Stimulated activated CD8-positive, alpha-beta memory T cell treated with anti-CD3 and anti-CD28 coated beads, Interleukin-15, amount 100 ng/mL, for 48 hours (primary cell): ENCODE results near the gene BRAT1.
A peak's percentile ranks its signal among the peaks of the same experiment; 100 is the strongest.

Experiments used
- DNase-seq, 2 donors: peaks; one replicate each; pipeline ENCODE4 v3.0.0-alpha.2; 2020; ENCODE audit warnings: low read depth in 2 of 2

The BRAT1 gene

GRCh38 chr7:2523461-2523936 lies 31.8 kb downstream of the BRAT1 start:
- DNase-seq, result no peak

DNA sequence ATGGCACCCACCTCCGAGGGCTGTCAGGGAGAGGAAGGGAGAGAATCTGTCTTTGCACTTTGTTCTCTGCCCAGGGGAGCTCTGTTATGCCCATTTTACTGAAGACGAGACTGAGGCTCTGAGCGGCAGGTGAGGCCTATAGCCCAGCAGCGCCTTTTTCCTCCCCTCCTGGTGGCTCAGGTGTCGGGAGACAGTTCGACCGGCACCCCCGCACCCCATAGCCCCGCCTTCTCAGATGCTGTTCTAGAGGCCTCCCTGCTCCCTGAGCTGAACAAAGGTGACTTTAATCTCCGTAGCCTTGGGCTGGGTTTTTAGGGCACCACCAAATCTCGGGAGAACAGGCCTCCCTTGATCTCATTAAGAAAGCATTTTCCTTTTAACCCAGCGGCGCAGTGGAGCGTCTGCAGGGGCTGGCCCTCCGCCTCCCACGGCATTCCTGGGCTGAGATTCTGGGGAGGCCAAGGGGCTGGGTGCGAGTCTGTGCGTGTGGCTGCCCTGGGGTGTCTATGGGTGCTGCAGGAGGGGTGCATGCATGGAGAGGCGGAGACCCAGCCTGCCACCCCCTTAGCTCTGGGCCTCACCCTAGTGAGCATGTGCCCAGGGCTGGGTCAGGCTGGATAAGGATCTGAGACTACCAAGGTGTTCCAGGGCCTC lies 32.4 kb downstream of the BRAT1 start:
- no peak for DNase-seq

GRCh38 chr7:2521952-2522591 lies 33.3 kb downstream of the BRAT1 start:
- peak in 1 of 2 donors; percentile 76 for DNase-seq

GRCh38 chr7:2521341-2521745 lies 34.0 kb downstream of the BRAT1 start:
- DNase-seq, result no peak

DNA sequence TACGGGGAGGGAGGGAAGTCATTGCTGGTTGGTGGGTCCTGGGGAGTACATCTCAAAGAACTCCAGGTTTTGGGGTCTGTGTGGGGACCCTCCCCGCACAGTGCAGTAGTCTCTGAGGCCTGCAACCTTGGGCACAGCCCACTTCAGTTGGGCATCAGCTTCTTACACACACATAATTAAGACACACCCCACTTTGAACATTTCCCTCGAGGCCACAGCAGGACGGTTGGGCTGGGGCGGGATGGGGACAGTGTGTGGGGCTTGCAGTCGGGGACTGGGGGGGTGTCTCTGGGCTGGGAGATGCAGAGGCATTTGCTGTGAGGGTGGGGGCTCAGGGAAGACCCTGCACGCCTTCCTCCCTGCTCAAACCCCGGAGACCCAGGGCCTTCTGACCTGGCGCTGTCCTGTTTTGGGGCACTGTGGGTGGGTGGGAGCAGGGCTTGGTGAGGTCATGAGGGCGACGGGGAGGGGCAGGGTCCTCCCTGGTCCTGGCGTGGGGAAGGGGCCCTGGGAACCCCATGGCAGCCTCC lies 34.5 kb downstream of the BRAT1 start:
- no peak for DNase-seq

DNA sequence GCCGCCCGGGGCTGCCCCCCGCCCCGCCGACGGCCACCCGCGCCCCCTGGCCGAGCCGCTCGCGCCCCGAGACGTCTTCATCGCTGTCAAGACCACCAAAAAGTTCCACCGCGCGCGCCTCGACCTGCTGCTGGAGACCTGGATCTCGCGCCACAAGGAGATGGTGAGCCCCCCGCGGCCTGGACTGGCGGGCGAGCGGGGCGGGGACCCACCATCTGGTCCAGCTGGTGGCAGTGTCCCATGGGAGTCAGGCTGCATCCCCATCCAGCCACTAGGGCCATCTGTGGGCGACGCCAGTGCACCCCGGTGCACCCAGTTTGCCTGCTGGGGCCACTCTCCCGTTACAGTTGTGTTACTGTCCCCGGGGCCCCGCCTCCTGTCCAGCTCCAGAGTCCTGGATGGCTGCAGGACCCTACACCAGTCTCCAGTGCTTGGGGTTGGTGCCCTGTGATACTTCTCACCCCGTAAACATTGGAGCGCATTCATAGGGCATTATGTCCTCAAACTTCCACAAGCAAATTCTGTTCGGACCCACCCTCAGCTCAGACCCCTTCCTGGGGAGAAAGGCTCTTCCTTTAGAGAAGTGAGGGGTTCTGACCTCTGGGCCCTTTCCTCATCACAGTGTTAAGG lies 35.1 kb downstream of the BRAT1 start:
- no peak for DNase-seq

DNA sequence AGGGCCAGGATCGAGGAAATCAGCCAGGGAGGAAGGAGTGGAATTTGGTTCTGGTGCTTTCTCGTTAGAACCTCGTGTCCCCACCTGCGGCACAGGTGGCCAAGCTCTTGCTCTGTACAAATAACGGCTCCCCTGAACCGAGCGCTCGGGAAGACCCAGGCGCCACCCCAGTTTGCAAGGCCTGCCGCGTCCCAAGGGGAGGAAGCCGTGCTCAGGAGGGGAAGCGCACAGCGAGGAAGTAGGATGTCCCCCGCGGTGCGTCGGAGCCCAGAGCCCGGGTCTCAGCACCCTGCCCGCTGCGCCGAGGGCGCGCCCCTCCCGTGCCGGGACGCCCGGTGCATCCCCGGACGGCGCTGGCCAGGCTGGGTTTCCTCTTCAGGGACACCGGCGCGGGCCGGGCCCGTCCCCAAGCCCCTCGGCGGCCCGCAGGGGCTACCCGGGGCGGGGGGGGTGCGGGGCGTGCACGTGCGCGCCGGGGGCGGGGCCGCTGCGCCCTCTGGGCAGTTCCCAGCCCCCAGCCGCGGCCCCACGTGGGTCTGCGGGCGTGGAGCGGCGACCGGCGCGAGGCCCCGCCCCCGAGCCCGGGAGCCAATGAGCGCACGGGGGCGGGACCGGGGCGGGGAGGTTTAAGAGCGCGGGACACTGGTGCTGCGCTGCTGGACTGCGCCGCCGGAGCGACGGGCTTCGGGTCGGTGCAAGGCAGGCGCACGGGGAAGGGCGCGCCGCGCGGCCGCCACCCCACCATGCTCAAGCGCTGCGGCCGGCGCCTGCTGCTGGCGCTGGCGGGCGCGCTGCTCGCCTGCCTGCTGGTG lies 36.0 kb downstream of the BRAT1 start, which contains the start of gene LFNG:
Gene LFNG (plus strand): TSS at position 656 of the 812 bp plus-strand sequence. CDS start 88 bp downstream, at position 744.
- peak; percentile 82 to 84 for DNase-seq

DNA sequence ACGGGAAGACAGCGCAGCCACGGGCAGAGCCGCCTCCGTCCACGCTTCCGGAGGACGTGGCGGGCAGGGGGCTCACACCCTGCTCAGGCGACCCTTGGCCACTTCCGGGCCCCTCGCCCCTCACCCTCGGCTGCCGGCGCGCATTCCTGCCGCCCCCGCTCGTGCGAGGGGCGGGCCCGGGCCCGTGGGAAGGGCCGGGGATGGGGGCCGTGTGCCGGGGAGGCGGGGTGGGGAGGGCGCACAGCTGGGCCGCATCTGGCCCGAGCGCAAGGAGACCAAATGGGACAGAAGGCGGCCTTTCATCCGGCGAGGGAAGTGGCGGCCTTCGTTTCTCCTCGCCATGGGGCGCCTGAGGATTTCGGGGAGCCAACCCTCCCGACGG lies 36.6 kb downstream of the BRAT1 start:
- DNase-seq, result no peak

DNA sequence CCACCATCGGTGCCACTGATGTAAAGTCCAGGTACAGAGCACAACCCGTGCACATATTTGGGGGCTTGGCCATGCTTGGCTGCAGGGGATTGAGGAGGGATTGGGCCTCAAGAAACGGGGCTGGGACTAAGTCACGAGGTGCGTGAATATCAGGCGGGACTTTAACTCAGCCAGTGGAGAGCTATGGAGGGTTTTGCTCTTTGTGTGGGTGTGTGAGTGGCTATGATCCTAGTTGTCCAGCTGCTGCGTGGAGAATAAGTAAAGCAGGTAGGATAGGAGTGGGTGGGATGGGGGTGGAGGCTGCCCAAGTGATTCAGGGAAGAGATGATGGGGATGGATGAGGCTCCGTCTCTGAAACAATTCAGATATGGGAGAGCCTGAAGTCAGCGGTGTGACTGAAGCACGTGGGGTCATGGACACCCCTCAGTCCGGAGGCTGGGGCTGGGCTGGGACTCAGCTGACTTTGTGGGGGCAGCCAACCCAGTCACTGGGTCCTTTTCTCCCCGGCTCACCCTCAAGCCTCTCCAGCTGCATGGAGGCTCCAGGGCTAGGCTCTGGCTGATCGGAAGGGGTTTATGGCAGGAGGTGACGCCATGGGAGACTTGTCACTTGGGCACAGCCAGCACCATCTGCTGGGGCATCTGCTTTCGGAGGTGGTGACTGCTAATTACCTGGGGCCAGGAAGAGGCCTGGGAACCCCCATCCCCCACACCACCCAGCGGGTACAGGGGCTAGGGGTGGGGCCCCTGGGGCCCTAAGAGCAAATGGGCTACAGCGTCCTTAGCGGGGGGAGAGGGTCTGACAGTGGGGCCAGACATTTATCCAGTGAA lies 37.4 kb downstream of the BRAT1 start:
- no peak for DNase-seq

GRCh38 chr7:2517026-2517425 lies 38.3 kb downstream of the BRAT1 start:
- no peak for DNase-seq

DNA sequence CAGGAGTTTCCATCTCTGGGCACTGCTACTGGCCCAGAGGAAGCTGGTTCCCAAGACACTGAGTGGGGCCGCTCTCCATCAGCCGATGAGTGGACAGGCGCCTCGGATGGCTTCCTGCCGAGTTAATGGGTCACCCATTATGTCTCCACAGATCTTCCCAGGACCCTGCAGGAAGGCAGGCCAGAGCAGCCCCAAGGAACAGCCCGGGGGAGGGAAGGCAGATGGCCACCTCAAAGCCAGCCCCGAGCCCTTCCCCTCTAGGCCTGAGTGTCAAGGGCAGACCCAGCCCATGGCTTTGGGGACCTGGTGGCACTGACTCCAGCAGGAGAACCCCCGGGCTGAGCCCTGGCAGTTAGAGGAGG lies 39.1 kb downstream of the BRAT1 start:
- DNase-seq, result no peak

DNA sequence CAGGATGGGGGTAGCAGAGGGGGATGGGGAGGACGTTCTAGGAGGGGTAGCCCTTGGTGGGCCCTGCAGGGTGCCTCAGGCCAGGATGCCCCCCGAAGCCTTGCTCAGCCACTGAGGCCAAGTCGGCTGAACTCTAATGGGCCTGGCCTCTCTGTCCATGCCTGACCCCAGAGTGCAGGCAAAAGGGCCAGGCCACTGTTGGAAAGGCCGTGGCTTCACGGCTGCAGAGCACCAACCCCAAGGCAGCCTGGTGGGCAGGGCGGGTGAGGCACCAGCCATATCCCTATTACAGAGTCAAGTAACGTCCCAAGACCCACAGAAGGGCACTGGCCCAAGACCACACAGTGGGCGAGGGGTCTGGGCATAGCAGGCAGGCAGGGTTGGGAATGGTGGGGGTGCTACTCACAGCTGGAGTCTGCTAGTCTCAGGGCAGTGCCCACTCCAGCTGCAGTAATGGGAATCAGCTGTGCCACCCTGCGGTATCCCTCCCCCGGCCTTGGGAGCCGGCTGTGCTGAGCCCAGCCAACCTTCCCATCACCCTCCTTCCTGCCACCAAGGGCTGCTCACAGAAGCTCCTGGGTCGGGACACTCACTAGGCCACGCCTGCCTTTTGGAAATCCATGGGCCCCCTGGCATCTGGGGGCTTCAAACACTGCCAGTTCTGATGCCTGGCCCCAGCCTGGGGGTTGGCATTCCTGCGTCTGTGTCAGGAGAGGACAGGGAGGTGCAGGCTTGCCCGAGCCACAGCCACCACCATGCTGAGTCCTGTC lies 39.7 kb downstream of the BRAT1 start:
- DNase-seq, result no peak

GRCh38 chr7:2514473-2515423 lies 40.6 kb downstream of the BRAT1 start:
- DNase-seq, result no peak

- no peak for DNase-seq
These were observed 41.6 kb downstream of the BRAT1 start for GRCh38 chr7:2513702-2514101.

GRCh38 chr7:2512713-2513112 lies 42.6 kb downstream of the BRAT1 start:
- no peak for DNase-seq

DNA sequence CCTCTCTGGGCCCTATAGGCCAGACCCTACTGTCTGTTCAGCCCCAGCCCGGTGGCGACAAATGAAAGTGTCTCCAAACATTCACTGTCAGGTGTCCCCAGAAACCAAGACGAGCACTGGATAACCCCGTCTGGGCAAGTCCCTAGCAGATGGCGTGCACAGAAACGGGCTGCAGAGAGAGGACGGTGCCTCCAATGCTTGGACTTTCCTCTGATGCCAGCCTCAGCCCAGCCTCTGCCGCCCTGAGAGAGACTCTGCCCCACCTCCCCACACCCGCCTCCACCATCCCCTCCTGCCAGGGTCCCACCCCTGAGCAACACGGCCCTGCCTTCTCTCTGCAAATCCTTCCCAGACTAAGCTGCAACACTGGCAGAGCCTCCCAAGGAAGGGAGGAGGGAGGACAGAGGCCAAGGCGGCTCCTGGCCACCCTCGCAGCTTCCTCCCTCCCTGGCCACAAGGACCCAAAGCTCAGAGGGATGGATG lies 43.1 kb downstream of the BRAT1 start:
- no peak for DNase-seq

DNA sequence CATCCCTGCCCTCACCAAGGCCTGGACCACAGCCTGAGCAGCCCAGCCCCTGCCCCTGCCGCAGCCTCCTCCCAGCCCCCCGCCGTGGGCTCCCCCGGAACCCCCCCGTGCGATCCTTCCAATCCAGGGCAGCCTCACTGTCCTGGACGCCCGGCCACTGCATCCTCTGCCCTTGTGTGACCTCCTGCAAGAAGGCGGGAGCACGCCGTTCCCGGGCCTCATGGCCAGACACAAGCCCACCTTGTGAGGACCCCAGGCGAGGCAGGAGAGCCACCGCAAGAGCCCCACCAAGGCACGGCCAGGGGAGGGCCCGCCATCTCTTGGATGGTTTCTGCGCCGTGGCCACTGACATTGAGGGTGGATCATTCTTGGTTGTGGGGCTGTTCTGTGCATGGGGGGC lies 43.6 kb downstream of the BRAT1 start:
- DNase-seq, result no peak

- DNase-seq, result no peak
These were observed 44.2 kb downstream of the BRAT1 start for GRCh38 chr7:2510909-2511768.
